Stimulated activated CD4-positive, alpha-beta T cell treated with anti-CD3 and anti-CD28 coated beads, Interleukin-1b, Interleukin-23, amount 100 ng/mL, for 4 hours (primary cell): Measurements from ENCODE around the gene KIAA1217.

Source experiments
- DNase-seq, 2 donors: peaks; one replicate each; pipeline ENCODE4 v3.0.0-alpha.2; 2020; ENCODE audit warnings: low read depth in 2 of 2

The KIAA1217 gene, protein sequence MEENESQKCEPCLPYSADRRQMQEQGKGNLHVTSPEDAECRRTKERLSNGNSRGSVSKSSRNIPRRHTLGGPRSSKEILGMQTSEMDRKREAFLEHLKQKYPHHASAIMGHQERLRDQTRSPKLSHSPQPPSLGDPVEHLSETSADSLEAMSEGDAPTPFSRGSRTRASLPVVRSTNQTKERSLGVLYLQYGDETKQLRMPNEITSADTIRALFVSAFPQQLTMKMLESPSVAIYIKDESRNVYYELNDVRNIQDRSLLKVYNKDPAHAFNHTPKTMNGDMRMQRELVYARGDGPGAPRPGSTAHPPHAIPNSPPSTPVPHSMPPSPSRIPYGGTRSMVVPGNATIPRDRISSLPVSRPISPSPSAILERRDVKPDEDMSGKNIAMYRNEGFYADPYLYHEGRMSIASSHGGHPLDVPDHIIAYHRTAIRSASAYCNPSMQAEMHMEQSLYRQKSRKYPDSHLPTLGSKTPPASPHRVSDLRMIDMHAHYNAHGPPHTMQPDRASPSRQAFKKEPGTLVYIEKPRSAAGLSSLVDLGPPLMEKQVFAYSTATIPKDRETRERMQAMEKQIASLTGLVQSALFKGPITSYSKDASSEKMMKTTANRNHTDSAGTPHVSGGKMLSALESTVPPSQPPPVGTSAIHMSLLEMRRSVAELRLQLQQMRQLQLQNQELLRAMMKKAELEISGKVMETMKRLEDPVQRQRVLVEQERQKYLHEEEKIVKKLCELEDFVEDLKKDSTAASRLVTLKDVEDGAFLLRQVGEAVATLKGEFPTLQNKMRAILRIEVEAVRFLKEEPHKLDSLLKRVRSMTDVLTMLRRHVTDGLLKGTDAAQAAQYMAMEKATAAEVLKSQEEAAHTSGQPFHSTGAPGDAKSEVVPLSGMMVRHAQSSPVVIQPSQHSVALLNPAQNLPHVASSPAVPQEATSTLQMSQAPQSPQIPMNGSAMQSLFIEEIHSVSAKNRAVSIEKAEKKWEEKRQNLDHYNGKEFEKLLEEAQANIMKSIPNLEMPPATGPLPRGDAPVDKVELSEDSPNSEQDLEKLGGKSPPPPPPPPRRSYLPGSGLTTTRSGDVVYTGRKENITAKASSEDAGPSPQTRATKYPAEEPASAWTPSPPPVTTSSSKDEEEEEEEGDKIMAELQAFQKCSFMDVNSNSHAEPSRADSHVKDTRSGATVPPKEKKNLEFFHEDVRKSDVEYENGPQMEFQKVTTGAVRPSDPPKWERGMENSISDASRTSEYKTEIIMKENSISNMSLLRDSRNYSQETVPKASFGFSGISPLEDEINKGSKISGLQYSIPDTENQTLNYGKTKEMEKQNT (N-terminal part only)

DNA sequence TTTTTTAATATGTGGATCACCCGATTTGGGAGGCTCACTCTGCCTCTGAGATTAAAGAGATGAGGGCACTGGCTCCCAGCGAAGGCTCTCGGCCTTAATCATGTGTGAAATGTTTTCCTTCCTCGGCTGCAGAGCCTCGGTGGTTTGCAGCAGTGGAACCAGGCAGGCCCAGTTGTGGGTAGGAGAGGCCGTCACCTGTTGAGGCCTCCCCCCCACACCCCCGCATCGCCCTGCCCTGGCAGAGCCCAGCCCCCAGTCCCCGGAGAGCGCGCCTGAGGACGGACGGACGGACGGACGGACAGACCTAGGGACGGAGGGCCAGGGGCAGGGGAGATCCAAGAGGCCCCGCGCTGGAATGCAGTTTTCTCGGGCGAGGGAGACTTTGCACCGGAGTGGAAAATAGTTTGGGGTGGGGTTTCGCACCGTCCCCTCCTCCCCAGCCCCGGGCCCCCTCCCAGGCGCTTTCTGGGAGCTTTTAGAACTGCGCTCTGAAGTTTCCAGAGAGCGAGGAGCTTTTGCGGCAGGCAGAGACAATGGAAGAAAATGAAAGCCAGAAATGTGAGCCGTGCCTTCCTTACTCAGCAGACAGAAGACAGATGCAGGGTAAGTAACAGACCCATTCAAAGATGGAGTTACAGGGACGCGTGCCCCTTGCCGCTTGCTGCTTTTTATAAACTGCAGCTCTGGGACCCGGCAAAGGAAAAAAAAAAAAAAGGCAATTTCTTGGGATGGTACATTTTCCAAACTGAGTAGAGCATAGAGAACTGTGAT lies at the start of gene KIAA1217:
TSS of gene KIAA1217 (plus strand) at position 478 of the 771 bp plus-strand sequence. CDS start at position 534, 56 bp downstream.
- DNase-seq: no peak

DNA sequence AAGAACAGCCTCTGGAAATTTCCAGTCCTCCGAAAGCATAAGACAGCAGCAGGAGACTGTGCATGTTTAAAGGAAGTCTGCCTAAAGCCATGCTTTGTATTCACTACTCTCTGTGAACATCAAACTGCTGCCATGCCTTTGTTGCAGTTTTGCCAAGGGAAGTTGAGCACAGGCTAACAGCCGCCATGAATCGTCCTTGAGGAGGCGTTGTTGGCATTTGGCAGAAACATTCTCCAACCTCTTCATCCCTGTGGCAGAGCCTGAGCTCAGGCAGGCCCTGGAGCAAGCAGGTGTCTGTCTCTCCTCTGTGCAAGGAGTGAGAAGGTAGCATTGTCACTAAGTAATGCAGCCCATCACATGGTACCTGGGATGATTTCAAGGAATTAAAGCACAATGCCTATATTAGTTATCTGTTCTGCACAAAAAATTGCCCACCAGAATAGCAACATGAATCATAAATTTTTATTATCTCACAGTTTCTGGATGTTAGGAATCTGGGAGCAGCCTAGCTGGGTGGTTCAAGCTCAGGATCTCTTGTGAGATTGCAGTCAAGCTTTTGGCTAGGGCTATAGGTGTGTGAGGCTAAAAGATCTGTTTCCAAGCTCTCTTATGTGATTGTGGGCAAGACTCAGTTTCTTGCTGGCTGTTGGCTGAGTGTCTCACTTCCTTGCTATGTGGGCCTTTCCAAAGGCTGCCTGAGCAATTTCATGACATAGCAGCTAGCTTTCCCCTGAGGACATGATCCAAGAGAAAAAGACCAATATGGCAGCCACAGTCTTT lies 46.5 kb upstream of the KIAA1217 start:
- no peak for DNase-seq

DNA sequence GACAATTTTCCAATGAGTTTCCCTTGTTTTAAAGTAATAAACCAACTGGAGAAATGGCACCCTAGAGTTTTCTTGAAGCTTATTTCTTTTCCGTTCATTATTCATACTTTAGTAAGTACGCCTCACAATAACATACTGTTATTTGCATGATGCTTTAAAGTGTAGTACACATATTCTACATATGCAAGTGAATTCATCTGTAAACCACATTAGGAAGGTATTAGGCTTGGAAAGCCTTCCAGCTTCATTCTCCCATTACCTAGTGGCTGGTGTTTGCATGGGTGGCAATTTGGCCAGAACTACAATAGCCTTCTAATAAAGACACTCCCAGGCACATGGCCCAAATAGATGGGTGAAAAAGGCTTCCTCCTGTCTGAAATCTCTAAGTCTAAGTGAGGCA lies 45.5 kb upstream of the KIAA1217 start:
- DNase-seq: no peak

DNA sequence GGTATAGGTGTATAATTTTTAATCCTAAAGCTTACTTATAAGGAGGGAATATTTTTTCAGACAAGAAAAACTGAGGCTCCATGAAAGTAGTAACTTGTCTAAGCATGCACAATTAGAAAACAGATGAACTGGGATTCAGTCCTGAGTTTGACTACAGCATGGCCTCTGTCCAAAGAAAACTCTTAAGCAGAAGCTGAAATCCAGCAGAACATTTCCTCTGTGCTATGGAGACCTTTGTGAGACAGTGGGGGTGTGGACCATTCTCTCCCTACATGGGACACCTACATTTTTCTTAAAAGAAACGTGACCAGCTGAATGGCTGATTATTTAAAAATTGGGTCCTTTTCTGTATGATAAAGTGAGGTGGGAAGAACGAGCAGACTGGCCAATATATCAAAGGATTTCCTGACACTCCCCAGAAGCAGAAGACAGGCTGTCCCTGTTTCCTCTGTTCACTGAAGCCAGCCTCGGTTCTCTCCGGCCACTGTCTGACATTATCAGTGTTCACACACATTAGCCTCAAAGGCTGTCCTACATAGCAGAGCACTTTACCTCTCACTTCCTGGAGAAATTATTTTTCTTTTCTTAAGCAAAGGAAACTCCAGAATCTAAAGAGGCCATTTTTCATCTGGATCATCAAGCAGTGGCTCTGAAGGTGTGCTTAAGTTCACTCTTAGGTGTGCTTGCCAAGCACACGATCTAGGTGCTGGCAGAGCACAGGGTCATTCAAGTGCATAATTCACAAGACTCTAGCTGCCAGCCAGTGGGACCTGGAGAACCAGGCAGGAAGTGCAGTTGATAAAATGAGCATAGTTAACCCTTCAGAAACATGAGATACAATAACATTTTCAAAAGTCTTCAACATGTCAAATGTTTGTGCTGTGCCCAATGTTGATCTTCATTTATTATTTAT lies 40.4 kb upstream of the KIAA1217 start:
- DNase-seq: no peak

DNA sequence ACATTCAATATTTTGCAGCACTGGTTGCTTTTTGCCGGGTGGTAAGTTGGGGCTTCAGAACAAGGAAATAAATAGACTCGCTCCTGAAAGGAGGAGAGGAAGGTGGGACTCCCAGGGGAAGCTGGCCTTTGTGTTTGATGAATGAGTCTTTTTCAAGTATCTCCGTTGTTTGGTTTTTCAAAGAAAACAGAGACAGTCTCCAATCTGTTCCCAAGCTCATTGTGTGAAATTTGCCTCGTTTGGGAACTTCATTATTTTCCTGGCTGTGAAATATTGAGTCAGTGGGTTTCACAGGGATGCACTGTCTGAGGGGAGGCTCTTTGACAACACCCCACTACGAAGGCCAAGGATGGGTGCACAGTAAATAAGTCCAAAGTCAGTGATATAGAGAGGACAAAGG lies 38.7 kb upstream of the KIAA1217 start:
- no peak for DNase-seq

DNA sequence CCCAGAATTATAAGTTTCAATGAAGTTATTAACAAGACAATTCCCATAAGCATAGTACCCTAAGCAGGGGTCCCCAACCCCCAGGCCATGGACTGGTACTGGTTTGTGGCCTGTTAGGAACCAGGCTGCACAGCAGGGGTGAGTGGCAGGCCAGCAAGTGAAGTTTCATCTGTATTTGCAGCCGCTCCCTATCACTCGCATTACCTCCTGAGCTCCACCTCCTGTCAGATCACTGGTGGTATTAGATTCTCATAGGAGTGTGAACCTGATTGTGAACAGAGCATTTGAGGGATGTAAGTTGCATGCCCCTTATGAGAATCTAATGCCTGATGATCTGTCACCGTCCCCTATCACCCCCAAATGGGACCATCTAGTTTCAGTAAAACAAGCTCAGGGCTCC lies 36.0 kb upstream of the KIAA1217 start:
- no peak for DNase-seq

DNA sequence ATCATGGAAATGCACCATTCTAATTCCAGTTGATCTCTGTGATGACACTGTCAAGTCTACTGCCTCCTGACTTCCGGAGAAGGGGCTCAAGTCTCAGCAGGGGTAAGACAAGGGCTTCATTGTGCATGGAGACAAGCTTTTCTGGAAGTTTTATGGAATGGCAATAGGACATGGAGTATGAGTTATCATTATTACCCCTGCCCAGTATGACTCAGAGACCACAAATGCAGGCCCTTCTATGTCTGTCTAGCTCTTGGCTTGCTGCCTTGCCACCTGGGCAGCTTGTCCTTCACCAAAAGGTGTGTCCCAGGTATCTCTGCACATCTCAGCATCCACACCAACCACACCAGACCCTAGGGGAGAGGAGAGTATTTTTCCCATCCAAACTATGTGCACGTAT lies 34.9 kb upstream of the KIAA1217 start:
- DNase-seq: no peak

DNA sequence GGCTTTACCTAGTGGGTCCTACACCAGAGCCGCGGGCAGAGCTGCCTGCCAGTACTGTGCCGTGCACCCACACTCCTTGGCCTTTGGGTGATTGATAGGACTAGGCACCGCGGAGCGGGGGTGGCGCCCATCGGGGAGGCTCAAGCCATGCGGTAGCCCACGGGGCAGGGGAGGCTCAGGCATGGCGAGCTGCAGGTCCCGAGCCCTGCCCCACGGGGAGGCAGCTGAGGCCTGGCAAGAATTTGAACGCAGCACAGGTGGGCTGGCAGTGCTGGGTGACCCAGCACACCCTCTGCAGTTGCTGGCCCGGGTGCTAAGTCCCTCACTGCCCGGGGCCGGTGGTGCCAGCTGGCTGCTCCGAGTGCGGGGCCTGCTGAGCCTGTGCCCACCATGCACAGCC lies 32.3 kb upstream of the KIAA1217 start:
- DNase-seq: no peak

DNA sequence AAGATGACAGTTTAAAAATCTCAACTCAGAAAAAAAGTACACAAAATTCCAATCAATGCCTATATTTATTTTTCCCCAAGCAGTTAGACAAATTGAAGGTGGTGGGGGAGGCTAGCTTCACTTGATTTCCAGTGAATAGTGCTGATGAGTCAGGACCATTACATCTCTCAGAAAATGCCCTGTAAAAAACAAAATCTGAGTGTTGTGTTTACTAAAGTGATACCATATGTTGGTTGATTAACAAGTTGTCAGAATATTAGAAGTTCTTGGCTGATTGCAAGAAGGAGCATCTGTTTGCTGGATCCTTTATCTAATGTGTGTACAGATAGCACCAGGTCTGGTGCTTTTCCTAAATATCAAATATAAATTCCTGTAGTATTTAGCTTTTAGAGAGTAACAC lies 31.3 kb upstream of the KIAA1217 start:
- DNase-seq: no peak

DNA sequence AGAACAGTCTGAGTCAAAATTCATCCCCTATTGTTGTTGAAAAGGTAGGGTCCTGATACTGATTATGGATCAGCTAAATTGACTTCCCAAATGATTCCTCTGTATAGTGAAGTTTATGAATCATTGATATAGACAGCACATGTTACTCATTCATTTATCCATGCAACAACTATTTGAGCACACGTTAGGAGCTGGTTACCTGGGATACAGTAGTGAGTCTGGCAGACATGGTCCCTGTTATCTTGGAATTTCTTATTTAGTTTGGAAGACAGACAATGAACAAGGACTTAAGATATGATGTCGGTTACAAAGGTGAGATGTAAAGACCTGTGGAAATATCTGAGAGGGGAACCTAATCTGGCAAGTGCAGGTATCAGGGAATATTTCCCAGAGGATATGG lies 28.0 kb upstream of the KIAA1217 start:
- no peak for DNase-seq

DNA sequence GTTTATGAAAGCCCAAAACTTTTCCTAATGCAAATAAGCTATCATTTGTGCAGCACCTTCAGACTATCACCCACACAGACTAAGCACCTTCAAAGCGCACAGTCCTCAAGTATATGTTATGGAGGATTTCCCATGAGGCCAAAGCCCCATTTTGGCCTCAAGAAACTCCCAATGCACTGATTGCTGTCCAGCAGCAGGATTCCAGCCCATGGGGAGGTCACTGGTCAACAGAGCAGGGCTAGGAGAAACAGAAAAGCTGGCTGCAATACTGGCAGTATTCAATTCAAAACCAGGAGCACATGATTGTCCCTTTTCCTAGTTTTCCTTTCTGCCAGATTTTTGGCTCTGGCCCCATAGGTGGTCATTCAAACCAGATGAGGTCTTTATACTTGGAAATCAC lies 24.5 kb upstream of the KIAA1217 start:
- no peak for DNase-seq

DNA sequence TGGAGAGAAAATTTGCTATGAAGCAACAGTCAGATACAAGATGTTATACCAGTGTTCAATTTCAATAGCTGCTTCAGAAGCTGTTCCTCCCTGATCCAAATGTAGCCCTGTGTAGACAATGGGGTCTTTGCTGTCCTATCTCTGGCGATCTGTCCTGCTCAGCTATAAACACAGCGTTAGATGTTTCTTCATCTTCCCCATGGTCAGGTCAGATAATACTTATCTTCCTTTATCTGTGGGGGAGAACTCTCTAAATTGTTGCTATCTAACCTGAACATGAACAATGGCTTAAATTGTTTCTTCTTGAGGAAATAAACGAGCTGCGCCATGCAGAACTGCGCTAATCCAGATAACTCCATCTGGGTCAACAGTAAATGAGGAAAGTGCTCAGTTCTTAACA lies 15.6 kb upstream of the KIAA1217 start:
- DNase-seq: no peak

DNA sequence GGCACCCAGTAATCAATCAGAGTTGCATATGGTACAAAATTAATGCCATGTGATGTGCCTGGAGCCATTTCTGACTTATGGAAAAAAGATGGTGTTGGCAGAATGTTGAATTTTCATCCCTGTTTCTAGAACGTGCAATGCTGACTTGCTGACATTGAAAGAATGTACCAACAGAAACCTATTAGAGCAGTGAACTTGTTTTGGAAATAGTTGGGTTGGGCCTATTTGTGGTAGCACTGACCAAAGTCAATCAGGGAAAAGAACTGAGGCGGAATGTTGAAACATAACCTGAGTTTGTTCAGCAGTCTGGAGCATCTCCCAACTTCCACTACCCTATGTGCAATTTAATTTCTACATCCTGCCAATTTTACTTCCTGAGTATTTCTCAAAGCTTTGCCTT lies 11.7 kb upstream of the KIAA1217 start:
- no peak for DNase-seq

DNA sequence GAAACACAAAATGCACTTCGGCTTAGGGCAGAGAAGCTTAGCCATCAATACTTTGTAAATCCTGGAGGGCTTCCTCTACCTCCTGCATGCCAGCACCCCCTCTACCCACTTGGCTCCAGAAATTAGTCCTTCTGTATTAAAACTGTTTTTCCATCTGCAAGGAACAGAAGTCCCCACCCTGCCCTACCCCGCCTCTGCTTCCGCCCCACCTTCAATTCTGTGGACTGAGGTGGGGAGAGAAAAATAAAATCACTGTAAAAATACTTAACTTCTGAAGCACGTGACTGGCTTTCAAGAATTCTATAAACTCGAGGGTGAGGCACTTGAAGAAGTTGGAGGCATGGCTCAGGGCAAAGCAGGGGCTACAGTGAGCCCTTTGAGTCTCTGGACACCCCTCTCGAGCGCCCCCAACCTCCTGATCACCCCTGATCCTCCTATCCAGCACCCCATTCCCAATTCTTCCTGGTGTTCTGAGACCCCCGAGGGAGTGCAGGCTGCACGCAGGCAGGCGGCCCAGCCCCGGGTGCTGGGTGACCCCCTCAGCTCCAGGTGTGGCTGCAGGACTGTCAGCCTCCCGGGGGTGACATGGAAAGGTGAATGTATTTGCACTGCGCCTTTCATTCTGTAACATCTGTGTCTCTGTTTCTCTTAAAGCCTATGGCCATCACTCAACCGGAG lies 7.3 kb upstream of the KIAA1217 start:
- DNase-seq: no peak

DNA sequence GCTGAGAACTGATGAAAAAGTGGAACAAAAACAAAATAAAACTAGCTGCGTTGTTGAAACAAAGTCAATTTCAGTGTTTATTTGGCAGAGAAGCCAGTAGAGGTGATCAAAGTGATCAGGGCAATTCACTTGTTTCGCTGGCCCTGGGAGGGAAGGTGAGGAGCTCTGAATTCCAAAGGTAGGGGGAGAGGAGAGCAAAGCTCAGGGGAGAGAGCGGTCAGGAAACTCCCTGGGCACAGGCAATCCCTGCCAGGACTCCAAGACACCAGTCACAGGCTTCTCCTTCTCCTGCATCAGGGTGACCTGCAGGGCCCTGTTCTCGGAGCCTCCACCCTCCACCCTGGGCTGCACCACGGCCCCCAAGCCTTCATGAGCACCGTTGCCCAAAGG lies 6.8 kb upstream of the KIAA1217 start:
- no peak for DNase-seq

DNA sequence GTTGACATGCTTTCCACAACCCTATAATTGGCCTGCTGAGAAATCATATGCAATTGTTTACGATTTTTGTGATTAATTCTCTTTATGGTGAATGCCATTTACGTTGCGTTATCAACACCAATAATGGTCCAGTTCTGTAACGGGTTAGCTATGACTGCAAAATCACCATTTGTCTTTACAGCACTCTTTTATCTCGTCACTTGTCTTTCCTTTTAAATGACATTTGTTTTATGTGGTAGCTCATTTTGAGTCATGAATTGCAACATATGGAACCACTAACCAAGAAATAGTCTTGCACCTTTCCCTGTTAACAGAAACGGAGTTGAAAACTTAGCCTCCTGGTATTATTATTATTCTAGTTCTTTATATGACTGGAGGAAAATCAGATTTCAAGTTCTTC lies 3.1 kb upstream of the KIAA1217 start:
- no peak for DNase-seq

DNA sequence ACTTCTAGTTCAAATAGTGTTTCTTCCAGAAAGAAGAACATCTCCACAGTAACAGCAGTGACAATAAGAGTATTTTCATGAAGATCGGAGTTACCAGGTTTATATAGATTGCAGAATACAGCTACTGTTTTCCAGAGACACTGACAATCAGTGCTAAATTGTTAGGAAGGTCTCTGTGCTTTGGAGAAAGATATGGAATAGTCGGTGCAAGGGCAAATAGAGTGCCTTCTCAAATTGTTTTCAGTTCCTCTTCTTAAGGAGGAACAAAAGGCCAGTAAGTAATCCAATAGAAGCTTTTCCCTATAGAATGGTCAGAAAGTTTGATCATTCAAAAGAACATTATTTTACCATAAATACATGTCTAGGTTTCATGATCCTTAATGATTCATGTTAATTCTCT lies 2.6 kb upstream of the KIAA1217 start:
- no peak for DNase-seq

DNA sequence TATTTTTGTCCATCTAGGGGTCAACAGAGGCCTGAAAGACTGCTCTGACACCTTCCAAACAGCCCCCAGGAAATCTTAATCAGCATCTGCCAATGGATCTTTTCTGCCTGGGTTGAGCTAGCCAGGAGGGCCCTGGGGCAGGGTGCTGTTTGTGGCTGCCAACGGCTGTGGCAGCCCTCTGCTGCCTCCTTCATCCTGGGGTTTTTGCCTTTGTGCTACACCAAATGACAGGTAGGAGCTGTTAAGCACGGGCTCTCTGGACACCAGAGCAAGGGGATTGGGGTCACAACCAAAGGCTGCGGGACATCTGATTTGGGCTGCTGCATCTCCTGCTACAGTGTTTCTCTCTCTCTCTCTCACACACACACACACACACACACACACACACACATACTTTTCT lies 2.0 kb upstream of the KIAA1217 start:
- no peak for DNase-seq

DNA sequence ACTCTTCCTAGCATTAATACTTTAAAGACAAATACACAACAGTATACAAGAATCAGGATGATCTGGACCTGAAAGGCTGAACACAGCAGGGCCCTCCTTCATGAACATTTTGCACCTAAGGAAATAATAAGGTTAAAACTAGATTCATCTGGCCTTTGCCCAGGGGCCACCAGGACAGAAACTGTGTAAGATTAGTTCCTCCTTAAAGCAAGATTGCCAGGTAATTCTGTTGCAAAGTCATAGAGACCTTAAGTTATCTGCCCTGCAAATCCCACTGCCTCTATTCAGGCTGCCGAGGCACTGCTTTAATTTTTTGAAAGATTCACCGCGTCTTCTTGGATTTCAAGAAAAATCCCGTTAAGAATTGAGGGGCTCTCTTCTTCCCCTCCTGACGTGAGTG lies 1.6 kb upstream of the KIAA1217 start:
- no peak for DNase-seq
